NCI-H69 (cell line): ENCODE measurements around the gene MTMR1.

Experiments
- DNase-seq: peaks from one replicate; lab custom pipeline; 2025; lab: John Stamatoyannopoulos, UW

MTMR1 gene

GRCh38 chrX:150779385-150779784 is 86.2 kb downstream of the MTMR1 start:
- DNase-seq, result no peak

- no peak for DNase-seq
These were observed 88.5 kb downstream of the MTMR1 start for GRCh38 chrX:150781677-150782076.

- no peak for DNase-seq
These were observed 96.8 kb downstream of the MTMR1 start for GRCh38 chrX:150790021-150790420.

GRCh38 chrX:150792949-150793527 is 99.8 kb downstream of the MTMR1 start:
- no peak for DNase-seq

GRCh38 chrX:150805736-150806135 is 112.5 kb downstream of the MTMR1 start:
- DNase-seq, result no peak

- no peak for DNase-seq
These were observed 113.6 kb downstream of the MTMR1 start for GRCh38 chrX:150806827-150807226.

GRCh38 chrX:150813922-150814321 is 120.7 kb downstream of the MTMR1 start:
- DNase-seq, result no peak
